Astrocyte of the spinal cord (primary cell): ENCODE data around the gene SFN.

Experiments used
- DNase-seq: peaks from one replicate; pipeline ENCODE4 v3.0.0; 2011; ENCODE audit warnings: low read depth, low spot score
- H3K4me3 ChIP-seq: 2 replicates; pipeline ENCODE4 v1.5.1; 2011; ENCODE audit warnings: low read depth, mild to moderate bottlenecking, low read length, moderate library complexity
- in situ Hi-C: cut with HindIII; loops from 2 replicates; pipeline ENCODE4 v1.10.0; 2017; ENCODE audit warnings: low sequenced_read_pairs
- TF ChIP-seq, protein P1 (sequence below): IDR thresholded peaks from 2 replicates; pipeline ENCODE4 v1.5.1; 2012; ENCODE audit warnings: low read depth, mild to moderate bottlenecking, low read length, inconsistent platforms

The SFN gene

DNA sequence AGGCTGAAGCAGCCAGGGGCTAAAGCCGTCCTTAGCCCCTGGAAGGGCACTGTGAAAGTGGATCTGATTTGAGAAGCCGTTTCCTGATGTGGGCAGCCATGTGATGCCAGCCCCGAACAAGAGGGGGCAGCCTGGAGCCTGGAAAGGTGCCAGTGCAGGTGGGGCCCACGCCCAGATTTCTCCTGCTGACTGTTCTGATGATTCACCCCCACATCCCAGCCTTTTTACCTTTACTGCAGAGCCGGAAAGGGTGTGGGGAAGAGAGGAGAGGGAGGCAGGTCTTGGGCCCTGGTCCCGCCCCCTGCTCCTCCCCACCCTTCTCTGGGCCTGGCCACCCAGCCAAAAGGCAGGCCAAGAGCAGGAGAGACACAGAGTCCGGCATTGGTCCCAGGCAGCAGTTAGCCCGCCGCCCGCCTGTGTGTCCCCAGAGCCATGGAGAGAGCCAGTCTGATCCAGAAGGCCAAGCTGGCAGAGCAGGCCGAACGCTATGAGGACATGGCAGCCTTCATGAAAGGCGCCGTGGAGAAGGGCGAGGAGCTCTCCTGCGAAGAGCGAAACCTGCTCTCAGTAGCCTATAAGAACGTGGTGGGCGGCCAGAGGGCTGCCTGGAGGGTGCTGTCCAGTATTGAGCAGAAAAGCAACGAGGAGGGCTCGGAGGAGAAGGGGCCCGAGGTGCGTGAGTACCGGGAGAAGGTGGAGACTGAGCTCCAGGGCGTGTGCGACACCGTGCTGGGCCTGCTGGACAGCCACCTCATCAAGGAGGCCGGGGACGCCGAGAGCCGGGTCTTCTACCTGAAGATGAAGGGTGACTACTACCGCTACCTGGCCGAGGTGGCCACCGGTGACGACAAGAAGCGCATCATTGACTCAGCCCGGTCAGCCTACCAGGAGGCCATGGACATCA lies at the start of gene SFN:
Gene SFN (plus strand): TSS at position 369 of the 904 bp plus-strand sequence. CDS start 64 bp downstream, at position 433.
- DNase-seq: no peak
- TF ChIP-seq, protein P1, sequence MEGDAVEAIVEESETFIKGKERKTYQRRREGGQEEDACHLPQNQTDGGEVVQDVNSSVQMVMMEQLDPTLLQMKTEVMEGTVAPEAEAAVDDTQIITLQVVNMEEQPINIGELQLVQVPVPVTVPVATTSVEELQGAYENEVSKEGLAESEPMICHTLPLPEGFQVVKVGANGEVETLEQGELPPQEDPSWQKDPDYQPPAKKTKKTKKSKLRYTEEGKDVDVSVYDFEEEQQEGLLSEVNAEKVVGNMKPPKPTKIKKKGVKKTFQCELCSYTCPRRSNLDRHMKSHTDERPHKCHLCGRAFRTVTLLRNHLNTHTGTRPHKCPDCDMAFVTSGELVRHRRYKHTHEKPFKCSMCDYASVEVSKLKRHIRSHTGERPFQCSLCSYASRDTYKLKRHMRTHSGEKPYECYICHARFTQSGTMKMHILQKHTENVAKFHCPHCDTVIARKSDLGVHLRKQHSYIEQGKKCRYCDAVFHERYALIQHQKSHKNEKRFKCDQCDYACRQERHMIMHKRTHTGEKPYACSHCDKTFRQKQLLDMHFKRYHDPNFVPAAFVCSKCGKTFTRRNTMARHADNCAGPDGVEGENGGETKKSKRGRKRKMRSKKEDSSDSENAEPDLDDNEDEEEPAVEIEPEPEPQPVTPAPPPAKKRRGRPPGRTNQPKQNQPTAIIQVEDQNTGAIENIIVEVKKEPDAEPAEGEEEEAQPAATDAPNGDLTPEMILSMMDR: peak; percentile 30
- in situ Hi-C loops: no loop called here
- no peak within 1 kb of the TSS for H3K4me3 ChIP-seq

DNA sequence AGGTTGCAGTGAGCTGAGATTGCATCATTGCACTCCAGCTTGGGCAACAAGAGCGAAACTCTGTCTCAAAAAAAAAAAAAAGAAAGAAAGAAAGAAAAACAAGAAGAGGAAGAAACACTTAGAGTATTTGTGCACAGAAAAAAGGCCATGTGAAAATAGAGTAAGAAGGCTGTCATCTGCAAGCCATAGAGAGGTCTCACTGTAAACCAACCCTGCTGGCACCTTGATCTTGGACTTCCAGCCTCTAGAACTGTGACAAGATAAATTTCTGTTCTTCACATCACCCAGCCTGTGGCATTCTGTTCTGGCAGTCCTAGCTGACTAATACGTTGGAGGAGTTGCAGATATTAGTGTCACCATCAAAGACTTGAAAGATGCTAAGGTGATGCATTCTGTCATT lies 48.6 kb upstream of the SFN start:
- TF ChIP-seq, protein P1: no peak
- in situ Hi-C loops: no loop called here
- H3K4me3 ChIP-seq: no peak overlapping the region
- no peak for DNase-seq

DNA sequence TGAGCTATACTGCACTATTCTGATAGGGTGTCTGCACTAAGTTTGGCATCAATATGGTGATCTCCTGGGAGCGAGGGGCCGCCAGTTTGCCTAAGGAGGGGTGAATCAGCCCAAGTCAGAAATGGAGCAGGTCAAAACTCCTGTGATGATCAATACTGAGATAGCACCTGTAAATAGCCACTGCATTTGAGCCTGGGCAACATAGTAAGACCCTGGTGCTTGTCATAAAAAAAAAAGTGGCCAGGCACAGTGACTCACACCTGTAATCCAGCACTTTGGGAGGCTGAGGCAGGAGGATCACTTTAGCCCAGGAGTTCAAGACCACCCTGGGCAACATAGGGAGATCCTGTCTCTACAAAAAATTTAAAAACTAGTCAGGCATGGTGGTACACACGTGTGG lies 48.1 kb upstream of the SFN start:
- in situ Hi-C loops: no loop called here
- DNase-seq: no peak
- TF ChIP-seq, protein P1: no peak
- no peak overlapping the region for H3K4me3 ChIP-seq

DNA sequence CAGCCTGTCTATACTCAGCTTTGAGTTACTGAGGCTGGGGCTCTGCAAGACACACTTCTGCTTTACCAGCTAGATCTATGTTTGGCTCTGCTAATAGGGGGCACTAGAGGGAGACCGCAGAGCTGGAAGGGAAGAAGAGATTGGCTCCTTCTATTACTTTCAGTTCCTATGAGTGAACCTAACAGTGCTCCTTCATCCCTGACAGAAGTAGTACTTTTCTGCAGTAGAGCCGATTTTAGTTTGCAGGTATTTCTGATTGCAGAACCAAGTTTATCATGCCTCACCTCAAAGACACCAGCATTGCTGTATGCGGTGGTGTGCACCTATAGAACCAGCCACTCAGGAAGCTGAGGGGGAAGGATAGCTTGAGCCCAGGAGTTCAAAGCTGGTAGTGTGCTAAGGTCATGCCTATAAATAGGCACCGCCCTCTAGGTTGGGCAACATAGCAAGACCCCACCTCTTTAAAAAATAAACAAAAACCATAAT lies 42.1 kb upstream of the SFN start:
- TF ChIP-seq, protein P1: no peak

DNA sequence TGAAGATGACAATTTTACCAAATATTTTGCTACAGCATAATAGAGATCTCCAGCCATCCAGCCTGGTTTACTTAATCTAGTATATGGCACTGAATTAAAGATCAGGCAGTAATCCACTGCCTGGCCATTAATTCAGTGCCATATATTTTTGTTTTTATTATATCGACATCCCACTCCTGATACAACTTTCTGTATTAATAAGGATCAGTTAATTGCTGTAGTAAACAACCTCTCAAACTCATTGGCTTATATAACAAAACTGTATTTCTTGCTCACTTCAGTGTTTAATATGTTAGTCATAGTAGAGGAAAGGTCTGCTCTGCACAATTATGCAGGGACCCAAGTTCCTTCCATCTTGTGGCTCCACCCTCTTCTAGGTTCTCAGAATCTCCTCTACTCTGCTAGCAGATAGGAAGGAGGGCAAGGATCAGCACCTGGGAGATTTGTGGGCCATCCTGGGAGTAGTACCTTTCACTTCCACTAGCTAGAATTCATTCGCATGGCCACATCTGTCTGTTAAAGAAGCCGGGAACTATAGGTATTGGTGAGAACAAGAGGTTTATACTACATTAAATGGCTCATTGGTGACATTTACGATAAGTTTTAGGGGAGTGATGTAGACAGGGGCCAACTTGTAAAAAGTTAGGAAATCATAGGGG lies 40.1 kb upstream of the SFN start:
- no peak overlapping the region for H3K4me3 ChIP-seq
- in situ Hi-C loops: no loop called here
- TF ChIP-seq, protein P1: no peak
- no peak for DNase-seq

More for the DNA sequence above, 42.1 kb upstream of the SFN start:
- H3K4me3 ChIP-seq: no peak overlapping the region
- in situ Hi-C loops: no loop called here
- DNase-seq: no peak

DNA sequence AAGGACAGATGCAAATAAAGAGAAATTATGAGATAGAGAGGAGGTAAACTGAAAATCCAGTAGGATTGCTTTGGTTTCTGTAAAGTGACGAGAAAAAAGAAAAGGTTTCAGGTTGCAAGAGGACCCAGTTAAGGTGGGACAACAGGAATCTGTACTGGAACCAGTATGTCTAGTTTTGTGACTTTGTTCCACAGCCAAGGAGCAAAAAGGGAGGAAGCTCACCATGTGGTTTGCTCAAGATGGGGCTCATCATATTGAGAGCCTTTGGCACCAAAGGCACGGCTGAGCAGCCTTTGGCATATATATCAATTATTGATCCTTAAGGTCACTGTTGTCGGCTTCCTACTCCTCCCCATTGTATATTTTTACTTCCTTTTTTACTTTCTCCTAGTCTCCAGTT lies 38.2 kb upstream of the SFN start:
- TF ChIP-seq, protein P1: no peak
- DNase-seq: no peak
- no peak overlapping the region for H3K4me3 ChIP-seq
- in situ Hi-C loops: no loop called here
